Prostate gland (tissue), 2 donors: Measurements from ENCODE around the gene MSANTD3.

ENCODE experiments used
- POLR2AphosphoS5 ChIP-seq: sonication (generic); formaldehyde crosslinking; IDR thresholded peaks from one replicate; pipeline ENCODE4 v1.6.1; 2017; ENCODE audit warnings: antibody characterized with exemption
- TF ChIP-seq, protein P1 (sequence below), 4 experiments: fragments of 200-600 bp in 2 of 4; fragments of 450-650 bp in 2 of 4; sonication (generic) in 2 of 4; IDR thresholded peaks; 1 replicate in 3 of 4; 2 replicates in 1 of 4; pipeline ENCODE4 v1.5.1; 2016 to 2019; ENCODE audit warnings: antibody characterized with exemption in 4 of 4, mild to moderate bottlenecking in 2 of 4, moderate library complexity in 2 of 4

DNA sequence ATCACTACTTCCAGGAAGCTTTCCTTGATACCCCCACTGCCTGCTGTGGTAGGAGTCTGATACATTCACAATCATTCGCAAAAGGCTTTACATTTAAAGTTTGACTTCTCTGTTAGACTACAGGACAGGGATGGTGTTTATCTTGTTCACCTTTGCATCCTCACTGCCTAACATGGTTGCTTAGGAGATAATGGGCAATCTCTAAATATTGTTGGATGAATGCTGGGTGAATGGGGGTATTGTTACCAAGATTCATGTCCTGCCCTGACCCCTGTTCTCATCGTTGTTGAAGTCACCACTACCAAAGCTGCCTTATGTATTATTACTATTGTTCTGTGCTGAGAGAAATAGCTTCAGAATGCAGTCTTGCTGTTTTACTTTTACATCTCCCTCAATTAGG is 38.3 kb downstream of the MSANTD3 start:
- TF ChIP-seq, protein P1, sequence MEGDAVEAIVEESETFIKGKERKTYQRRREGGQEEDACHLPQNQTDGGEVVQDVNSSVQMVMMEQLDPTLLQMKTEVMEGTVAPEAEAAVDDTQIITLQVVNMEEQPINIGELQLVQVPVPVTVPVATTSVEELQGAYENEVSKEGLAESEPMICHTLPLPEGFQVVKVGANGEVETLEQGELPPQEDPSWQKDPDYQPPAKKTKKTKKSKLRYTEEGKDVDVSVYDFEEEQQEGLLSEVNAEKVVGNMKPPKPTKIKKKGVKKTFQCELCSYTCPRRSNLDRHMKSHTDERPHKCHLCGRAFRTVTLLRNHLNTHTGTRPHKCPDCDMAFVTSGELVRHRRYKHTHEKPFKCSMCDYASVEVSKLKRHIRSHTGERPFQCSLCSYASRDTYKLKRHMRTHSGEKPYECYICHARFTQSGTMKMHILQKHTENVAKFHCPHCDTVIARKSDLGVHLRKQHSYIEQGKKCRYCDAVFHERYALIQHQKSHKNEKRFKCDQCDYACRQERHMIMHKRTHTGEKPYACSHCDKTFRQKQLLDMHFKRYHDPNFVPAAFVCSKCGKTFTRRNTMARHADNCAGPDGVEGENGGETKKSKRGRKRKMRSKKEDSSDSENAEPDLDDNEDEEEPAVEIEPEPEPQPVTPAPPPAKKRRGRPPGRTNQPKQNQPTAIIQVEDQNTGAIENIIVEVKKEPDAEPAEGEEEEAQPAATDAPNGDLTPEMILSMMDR (IDR thresholded peaks at IDR 0.05): no peak
- no peak for TF ChIP-seq POLR2AphosphoS5
